SJSA1 (cell line): Measurements from ENCODE around the gene MAPK10. TPM values are rescaled to one million over a fixed set of nuclear protein-coding genes. Genes with fewer than 3 reads are reported as not detected.

Experiments used
- DNase-seq, 2 experiments: peaks; one replicate each; pipeline ENCODE4 v3.0.0-alpha.2; 2015 to 2020; ENCODE audit warnings: low spot score in 2 of 2, low read depth in 1 of 2
- H3K27ac ChIP-seq: fragments of 250-450 bp; sonication (Bioruptor Pico); 2 replicates; pipeline ENCODE4 v1.5.1; 2020; ENCODE audit warnings: mild to moderate bottlenecking, moderate library complexity
- H3K27me3 ChIP-seq: fragments of 250-450 bp; sonication (Bioruptor Pico); replicated peaks from 2 replicates; pipeline ENCODE4 v1.5.1; 2020; ENCODE audit warnings: mild to moderate bottlenecking, moderate library complexity
- H3K36me3 ChIP-seq: fragments of 250-450 bp; sonication (Bioruptor Pico); 2 replicates; pipeline ENCODE4 v1.5.1; 2020; ENCODE audit warnings: mild to moderate bottlenecking
- H3K4me1 ChIP-seq: fragments of 250-450 bp; sonication (Bioruptor Pico); replicated peaks from 2 replicates; pipeline ENCODE4 v1.6.1; 2021; ENCODE audit warnings: mild to moderate bottlenecking
- H3K4me3 ChIP-seq: fragments of 250-450 bp; sonication (Bioruptor Pico); 2 replicates; pipeline ENCODE4 v1.5.1; 2020; ENCODE audit warnings: mild to moderate bottlenecking
- H3K9me3 ChIP-seq: fragments of 250-450 bp; sonication (Bioruptor Pico); replicated peaks from 2 replicates; pipeline ENCODE4 v1.5.1; 2020; ENCODE audit warnings: mild to moderate bottlenecking
- total RNA-seq: library from RNA; depleted of rRNA; stranded (reverse); fragments of >200 nt; shearing (Covaris generic); gene quantifications from 2 replicates; pipeline ENCODE4 v1.2.3, GENCODE V29; 2014

MAPK10 gene
- total RNA-seq, 1 experiment from 2014 or later, result 24.7 TPM

DNA sequence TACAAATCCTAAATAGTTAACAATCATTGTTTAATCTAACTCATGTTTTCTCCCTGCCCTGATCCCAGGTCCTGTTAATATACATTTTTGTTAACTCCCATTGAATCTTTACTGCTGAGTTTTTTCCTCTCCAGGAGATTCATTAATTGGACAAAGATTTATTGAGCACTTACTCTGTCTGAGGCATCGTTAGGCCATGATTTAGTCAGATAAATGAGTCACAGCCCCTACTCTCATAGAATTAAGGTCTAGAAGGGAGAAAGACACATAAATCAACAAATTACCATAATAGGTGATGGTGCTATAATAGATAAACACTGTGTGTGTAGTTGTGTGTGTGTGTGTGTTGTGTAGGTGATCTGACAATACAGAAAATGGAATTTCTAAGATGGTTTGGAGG, 112.5 kb downstream of the MAPK10 start:
- Histone ChIP-seq H3K9me3 (no peaks in the 10 kb centered on the region), H3K27ac (no peak overlapping the region), H3K27me3 (no peaks in the 10 kb centered on the region), H3K36me3 (no peaks in the 10 kb centered on the region), H3K4me1 (no peaks in the 10 kb centered on the region), H3K4me3 (no peak overlapping the region)
- no peak for DNase-seq

- Histone ChIP-seq H3K9me3 (no peaks in the 10 kb centered on the region), H3K36me3 (no peaks in the 10 kb centered on the region)
Observed at GRCh38 chr4:86243750-86244149, 116.1 kb downstream of the MAPK10 start.

GRCh38 chr4:86242677-86243076, 117.2 kb downstream of the MAPK10 start:
- Histone ChIP-seq H3K36me3 (no peaks in the 10 kb centered on the region), H3K27ac (no peak overlapping the region), H3K4me3 (no peak overlapping the region), H3K4me1 (no peaks in the 10 kb centered on the region), H3K9me3 (no peaks in the 10 kb centered on the region), H3K27me3 (no peaks in the 10 kb centered on the region)
- no peak for DNase-seq

More at GRCh38 chr4:86243750-86244149, 116.1 kb downstream of the MAPK10 start:
- no peak for DNase-seq
- no peak overlapping the region for H3K27ac ChIP-seq
- H3K27me3 ChIP-seq, result no peaks in the 10 kb centered on the region
- no peaks in the 10 kb centered on the region for H3K4me1 ChIP-seq
- no peak overlapping the region for H3K4me3 ChIP-seq

GRCh38 chr4:86235549-86235948, 124.3 kb downstream of the MAPK10 start:
- DNase-seq, result no peak
- Histone ChIP-seq H3K4me3 (no peak overlapping the region), H3K36me3 (no peaks in the 10 kb centered on the region), H3K9me3 (no peaks in the 10 kb centered on the region), H3K4me1 (no peaks in the 10 kb centered on the region), H3K27me3 (no peaks in the 10 kb centered on the region), H3K27ac (no peak overlapping the region)

DNA sequence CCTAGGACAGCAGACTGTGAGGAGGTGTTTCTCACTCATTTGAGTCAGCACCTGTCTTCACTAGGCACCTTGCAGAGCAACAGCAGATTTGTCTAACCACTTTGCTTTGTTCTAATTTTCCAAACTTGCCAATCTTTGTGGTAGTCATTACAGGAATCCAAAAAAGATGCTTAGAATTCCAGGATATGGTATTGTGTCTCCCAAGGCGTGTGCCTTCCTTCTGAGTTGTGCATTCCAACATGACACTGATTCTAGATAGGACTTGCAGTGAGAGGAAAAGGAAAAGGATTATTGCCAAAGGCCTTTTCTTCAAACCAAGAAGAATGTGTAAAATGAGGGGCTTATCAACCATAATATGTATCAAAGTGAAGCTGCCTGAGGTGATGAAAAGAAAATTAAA, 126.2 kb downstream of the MAPK10 start:
- no peak overlapping the region for H3K27ac ChIP-seq
- no peaks in the 10 kb centered on the region for H3K36me3 ChIP-seq
- no peaks in the 10 kb centered on the region for H3K4me1 ChIP-seq
- H3K27me3 ChIP-seq, result no peaks in the 10 kb centered on the region
- no peak for DNase-seq
- H3K9me3 ChIP-seq, result no peaks in the 10 kb centered on the region
- H3K4me3 ChIP-seq, result no peak overlapping the region

DNA sequence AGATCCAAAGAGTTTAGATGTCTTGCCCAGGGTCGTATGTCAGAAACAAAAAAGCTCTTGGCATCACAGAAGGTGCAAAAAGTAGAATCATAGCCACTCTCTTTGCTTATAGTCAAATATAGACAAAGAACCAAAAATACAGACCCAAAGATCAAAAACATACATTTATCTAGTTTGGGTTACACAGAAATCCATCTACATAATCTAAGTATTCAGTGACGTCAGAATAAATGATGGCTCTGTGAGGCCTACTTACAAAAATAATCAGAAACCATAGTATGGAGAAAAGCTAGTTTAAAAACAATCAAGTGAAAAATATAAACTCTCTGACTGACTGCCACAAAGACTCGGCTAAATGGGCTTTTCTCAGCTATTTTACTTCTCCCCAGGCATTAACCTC, 126.8 kb downstream of the MAPK10 start:
- no peaks in the 10 kb centered on the region for H3K4me1 ChIP-seq
- no peaks in the 10 kb centered on the region for H3K36me3 ChIP-seq
- no peak overlapping the region for H3K4me3 ChIP-seq
- no peaks in the 10 kb centered on the region for H3K9me3 ChIP-seq
- no peak for DNase-seq
- no peaks in the 10 kb centered on the region for H3K27me3 ChIP-seq
- H3K27ac ChIP-seq, result no peak overlapping the region

GRCh38 chr4:86223472-86223871, 136.4 kb downstream of the MAPK10 start:
- DNase-seq, result no peak
- no peak overlapping the region for H3K4me3 ChIP-seq
- H3K9me3 ChIP-seq, result no peaks in the 10 kb centered on the region
- H3K27me3 ChIP-seq, result no peaks in the 10 kb centered on the region
- H3K27ac ChIP-seq, result no peak overlapping the region
- no peaks in the 10 kb centered on the region for H3K4me1 ChIP-seq
- H3K36me3 ChIP-seq, result no peaks in the 10 kb centered on the region

DNA sequence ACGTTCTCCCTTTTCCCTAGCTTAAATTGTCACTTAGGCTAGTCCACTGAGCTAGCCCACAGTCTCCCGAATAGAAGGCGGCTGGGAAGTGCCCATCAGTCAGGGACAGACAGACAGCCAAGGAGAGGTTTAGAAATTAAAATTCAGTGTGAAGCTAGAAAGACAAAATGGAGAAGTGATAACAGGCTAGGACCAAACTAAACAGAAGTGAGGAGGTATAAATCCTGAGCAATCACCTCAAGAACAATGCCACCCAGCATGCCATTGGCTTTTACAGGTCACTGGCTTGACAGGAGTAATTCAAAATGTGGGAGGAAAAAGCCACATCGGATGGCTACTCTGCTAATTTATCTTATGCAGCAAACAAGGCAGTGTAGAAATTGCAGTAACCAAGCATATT, 138.9 kb downstream of the MAPK10 start:
- H3K9me3 ChIP-seq, result no peaks in the 10 kb centered on the region
- no peak for DNase-seq
- no peaks in the 10 kb centered on the region for H3K36me3 ChIP-seq
- H3K27me3 ChIP-seq, result no peaks in the 10 kb centered on the region
- H3K4me3 ChIP-seq, result no peak overlapping the region
- no peaks in the 10 kb centered on the region for H3K4me1 ChIP-seq
- no peak overlapping the region for H3K27ac ChIP-seq

DNA sequence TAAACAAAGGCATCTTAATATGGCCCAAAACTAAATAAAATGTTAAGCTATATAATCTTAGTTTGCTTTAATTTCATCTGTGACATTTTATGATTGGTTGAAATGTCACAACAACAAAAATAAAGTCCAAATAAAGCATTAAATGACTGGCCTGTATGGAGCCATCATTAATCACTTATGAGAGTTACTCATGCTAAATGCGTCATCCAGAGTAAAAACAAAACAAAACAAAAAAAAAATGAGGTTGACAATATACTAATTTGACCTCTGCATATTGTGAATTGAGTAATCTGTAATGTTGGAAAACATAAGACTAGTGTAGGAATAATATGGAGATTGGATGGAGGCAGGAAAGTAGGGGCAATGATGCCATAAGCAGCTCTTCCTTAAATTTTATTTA, 139.7 kb downstream of the MAPK10 start:
- H3K36me3 ChIP-seq, result no peaks in the 10 kb centered on the region
- DNase-seq, result no peak
- no peak overlapping the region for H3K4me3 ChIP-seq
- H3K27ac ChIP-seq, result no peak overlapping the region
- no peaks in the 10 kb centered on the region for H3K4me1 ChIP-seq
- no peaks in the 10 kb centered on the region for H3K27me3 ChIP-seq
- H3K9me3 ChIP-seq, result no peaks in the 10 kb centered on the region

DNA sequence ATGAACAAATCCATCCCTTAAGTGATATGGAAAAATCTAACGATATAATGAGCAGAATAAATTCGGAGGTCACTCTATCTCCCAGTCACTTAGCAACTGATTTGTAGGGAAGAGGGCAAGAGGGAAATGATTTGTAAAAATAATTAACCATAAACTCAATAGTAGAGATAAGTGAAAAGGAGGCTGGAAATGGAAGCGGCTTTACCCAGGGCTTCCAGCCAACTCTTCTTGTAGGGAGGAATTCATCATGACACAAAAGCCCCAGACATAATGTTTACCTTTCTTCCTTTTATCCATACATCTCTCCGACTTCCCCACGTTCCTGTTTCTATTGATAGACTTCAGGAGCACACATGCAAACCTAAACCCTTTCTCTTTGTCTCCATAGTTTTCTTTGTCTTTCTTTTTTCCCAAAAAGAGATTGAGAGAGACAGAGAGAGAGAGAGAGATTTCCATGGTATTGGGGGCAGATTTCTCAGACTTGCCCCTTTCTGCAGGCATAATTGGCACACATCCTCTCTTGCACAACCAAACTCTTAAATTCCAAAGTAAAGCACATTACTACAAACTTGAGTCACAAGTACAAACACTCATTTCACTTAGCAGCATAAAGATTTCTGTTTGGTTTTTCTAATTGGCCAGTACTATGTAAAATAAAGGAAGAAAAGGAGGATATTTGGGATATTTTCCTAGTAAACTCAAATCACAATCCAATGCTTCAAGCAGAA, 140.9 kb downstream of the MAPK10 start:
- Histone ChIP-seq H3K27me3 (no peaks in the 10 kb centered on the region), H3K4me1 (no peaks in the 10 kb centered on the region), H3K9me3 (no peaks in the 10 kb centered on the region), H3K36me3 (no peaks in the 10 kb centered on the region), H3K27ac (no peak overlapping the region), H3K4me3 (no peak overlapping the region)
- DNase-seq, result no peak

DNA sequence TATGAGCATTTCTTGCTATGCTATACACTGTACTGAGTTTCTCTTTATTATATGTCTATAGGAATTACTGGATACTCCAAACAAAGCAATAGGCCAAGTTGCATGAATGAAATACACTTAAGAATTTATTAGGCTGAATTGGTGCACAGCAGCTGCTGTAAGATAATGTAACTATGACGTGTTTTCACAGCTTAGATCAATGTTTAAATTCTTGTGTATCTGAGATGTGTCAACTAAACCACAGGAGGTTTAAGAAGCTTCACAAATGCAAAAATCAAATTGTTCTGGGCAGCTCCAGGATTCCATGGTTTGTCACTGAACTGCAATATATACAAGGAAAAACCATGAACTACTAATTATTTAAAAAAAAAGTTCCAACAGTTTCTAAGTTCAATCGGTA, 156.7 kb downstream of the MAPK10 start:
- H3K27me3 ChIP-seq, result no peaks in the 10 kb centered on the region
- H3K36me3 ChIP-seq, result no peaks in the 10 kb centered on the region
- no peak overlapping the region for H3K27ac ChIP-seq
- H3K9me3 ChIP-seq, result no peaks in the 10 kb centered on the region
- H3K4me1 ChIP-seq, result no peaks in the 10 kb centered on the region
- DNase-seq, result no peak
- no peak overlapping the region for H3K4me3 ChIP-seq

DNA sequence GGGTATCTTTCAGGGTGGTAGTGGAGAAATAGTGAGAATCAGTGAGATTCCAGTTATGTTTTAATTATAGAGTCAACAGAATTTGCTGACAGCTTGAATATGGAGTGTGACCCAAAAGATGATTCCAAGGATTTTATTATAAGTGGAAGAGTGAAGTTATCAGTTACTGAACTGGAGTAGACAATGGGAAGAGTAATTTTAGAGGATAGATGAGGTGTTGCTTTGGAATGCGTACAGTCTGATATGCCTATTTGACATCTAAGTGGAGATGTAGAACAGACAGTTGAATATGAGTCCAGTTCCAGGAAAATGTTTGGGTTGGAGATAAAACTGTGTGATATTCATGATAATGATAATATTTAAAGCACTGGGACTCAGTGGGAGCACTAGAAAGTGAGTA, 174.2 kb downstream of the MAPK10 start:
- no peaks in the 10 kb centered on the region for H3K9me3 ChIP-seq
- no peak overlapping the region for H3K27ac ChIP-seq
- 0 out of 2 replicates have a peak, but pooled peaks cover 3% of the 10 kb centered on the region for H3K4me1 ChIP-seq
- H3K36me3 ChIP-seq, result no peaks in the 10 kb centered on the region; the same call in 1 of the 2 replicates
- no peak overlapping the region for H3K4me3 ChIP-seq
- no peak for DNase-seq
- no peaks in the 10 kb centered on the region for H3K27me3 ChIP-seq

GRCh38 chr4:86184901-86185285, 175.0 kb downstream of the MAPK10 start:
- H3K36me3 ChIP-seq, result no peaks in the 10 kb centered on the region
- H3K27me3 ChIP-seq, result no peaks in the 10 kb centered on the region
- no peak overlapping the region for H3K27ac ChIP-seq
- 0 out of 2 replicates have a peak, but pooled peaks cover 3% of the 10 kb centered on the region for H3K4me1 ChIP-seq
- no peak overlapping the region for H3K4me3 ChIP-seq
- no peak for DNase-seq
- H3K9me3 ChIP-seq, result no peaks in the 10 kb centered on the region

DNA sequence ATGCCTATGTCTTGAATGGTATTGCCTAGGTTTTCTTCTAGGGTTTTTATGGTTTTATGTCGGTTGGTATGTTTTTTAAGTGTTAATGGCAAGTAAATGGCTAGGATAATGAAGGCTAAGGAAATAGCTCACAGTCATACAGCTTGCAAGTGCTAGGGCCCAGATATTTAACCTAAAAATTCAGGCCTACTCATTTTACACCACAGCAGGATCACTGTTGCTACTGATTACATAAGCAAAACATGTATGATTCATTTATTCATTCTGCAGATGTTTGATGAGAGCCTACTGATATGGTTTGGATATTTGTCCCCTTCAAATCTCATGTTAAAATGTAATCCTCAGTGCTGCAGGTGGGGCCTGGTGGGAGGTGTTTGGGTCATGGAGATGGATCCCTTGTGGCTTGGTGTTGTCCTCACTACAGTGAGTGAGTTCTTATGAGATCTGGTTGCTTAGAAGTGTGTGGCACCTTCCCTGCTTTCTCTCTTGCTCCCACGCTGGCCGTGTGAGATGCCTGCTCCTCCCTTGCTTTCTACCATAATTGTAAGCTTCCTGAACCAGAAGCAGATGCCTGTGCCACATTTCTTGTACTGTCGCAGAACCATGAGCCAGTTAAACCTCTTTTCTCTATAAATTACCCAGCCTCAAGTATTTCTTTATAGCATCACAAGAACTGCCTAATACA, 175.5 kb downstream of the MAPK10 start:
- Histone ChIP-seq H3K27ac (no peak overlapping the region), H3K36me3 (no peaks in the 10 kb centered on the region), H3K4me3 (no peak overlapping the region), H3K4me1 (0 out of 2 replicates have a peak, but pooled peaks cover 3% of the 10 kb centered on the region), H3K27me3 (no peaks in the 10 kb centered on the region), H3K9me3 (no peaks in the 10 kb centered on the region)
- DNase-seq, result no peak
